GM10266 (cell line): ENCODE data around the gene HS6ST3.

Source experiments
- DNase-seq: peaks from one replicate; pipeline ENCODE4 v3.0.0; 2012; ENCODE audit errors: extremely low spot score
- CTCF ChIP-seq: IDR thresholded peaks from 2 replicates; pipeline ENCODE4 v1.5.1; 2012; ENCODE audit warnings: mild to moderate bottlenecking, low read depth; ENCODE audit not compliant: control insufficient read depth, insufficient read depth; ENCODE audit errors: missing control alignments

Gene HS6ST3

GRCh38 chr13:96795670-96796069 lies 705.8 kb downstream of the HS6ST3 start:
- no peak for TF ChIP-seq CTCF
- DNase-seq: no peak

- DNase-seq: no peak
- TF ChIP-seq CTCF: no peak
Observed at GRCh38 chr13:96796091-96796633, 706.3 kb downstream of the HS6ST3 start.

- TF ChIP-seq CTCF: no peak
- DNase-seq: no peak
Observed at GRCh38 chr13:96797136-96797535, 707.2 kb downstream of the HS6ST3 start.

- DNase-seq: no peak
- TF ChIP-seq CTCF: no peak
Observed at GRCh38 chr13:96803456-96804100, 713.7 kb downstream of the HS6ST3 start.

- no peak for TF ChIP-seq CTCF
- no peak for DNase-seq
Observed at GRCh38 chr13:96804174-96804573, 714.3 kb downstream of the HS6ST3 start.

GRCh38 chr13:96806746-96807145 lies 716.8 kb downstream of the HS6ST3 start:
- DNase-seq: no peak
- TF ChIP-seq CTCF: no peak

GRCh38 chr13:96809366-96810096 lies 719.6 kb downstream of the HS6ST3 start:
- TF ChIP-seq CTCF: no peak
- DNase-seq: no peak
